ENCODE results near the gene IRAK3. TPM values are rescaled to one million over a fixed set of nuclear protein-coding genes. Genes with fewer than 3 reads are reported as not detected.
A peak's percentile ranks its signal among the peaks of the same experiment; 100 is the strongest.

Gene IRAK3
- total and polyA plus RNA-seq, 2 experiments from 2014 or later = 3.3 to 3.7 TPM

GRCh38 chr12:66275040-66275439 lies 86.0 kb downstream of the IRAK3 start:
- H3K9me2 ChIP-seq (ENCODE audit: insufficient read depth) = no peaks in the 10 kb centered on the region
- no peaks in the 10 kb centered on the region for H3F3A ChIP-seq (ENCODE audit: insufficient read depth)
- no peak overlapping the region for H3K4me3 ChIP-seq
- TF ChIP-seq EZH2 (IDR thresholded peaks at IDR 0.05; ENCODE audit: insufficient read depth, poor library complexity, severe bottlenecking) = no peak
- TF ChIP-seq EZH2phosphoT487 (IDR thresholded peaks at IDR 0.05; ENCODE audit: insufficient read depth, low read depth) = no peak
- WGBS, 2 experiments (ENCODE audit: low coverage in 1 of 2, low lambda C conversion rate in 2 of 2, missing lambda C conversion rate in 2 of 2) = 29 to 38% methylated on average over 2 of the region's 2 CpGs
- no peak for DNase-seq
- peaks cover 5% of the 10 kb centered on the region; the same call in 1 of the 2 replicates for H3K27me3 ChIP-seq (replicated peaks; ENCODE audit: insufficient read depth)
- no peaks in the 10 kb centered on the region for H3K9me3 ChIP-seq (ENCODE audit: low read depth)
- no peak overlapping the region for H2AFZ ChIP-seq
- no peak overlapping the region for H3K4me2 ChIP-seq (ENCODE audit: unreplicated experiment)
- H3K27ac ChIP-seq = no peak overlapping the region
- no peaks in the 10 kb centered on the region for H4K20me1 ChIP-seq (ENCODE audit: insufficient read depth)
- no peaks in the 10 kb centered on the region for H3K36me3 ChIP-seq (ENCODE audit: low read depth)
- H3K79me2 ChIP-seq (ENCODE audit: insufficient read depth) = no peaks in the 10 kb centered on the region
- H3K4me1 ChIP-seq (ENCODE audit: insufficient read depth) = no peaks in the 10 kb centered on the region
- in situ Hi-C loops (cut with MboI) = loop anchor here (10.0 kb wide), 1 partner anchor 140 kb away; no protein-coding TSS in a partner anchor
- no peak overlapping the region for H3K9ac ChIP-seq

- H3K27ac ChIP-seq = no peak overlapping the region
- peaks cover 7% of the 10 kb centered on the region; the same call in 1 of the 2 replicates for H3K27me3 ChIP-seq (replicated peaks; ENCODE audit: insufficient read depth)
- H3K4me2 ChIP-seq (ENCODE audit: unreplicated experiment) = no peak overlapping the region
- no peak overlapping the region for H3K9ac ChIP-seq
- WGBS, 2 experiments (ENCODE audit: low coverage in 1 of 2, low lambda C conversion rate in 2 of 2, missing lambda C conversion rate in 2 of 2) = 24 to 32% methylated on average over 3 of the region's 3 CpGs
- H3K9me2 ChIP-seq (ENCODE audit: insufficient read depth) = no peaks in the 10 kb centered on the region
- H2AFZ ChIP-seq = no peak overlapping the region
- TF ChIP-seq EZH2phosphoT487 (IDR thresholded peaks at IDR 0.05; ENCODE audit: insufficient read depth, low read depth) = no peak
- TF ChIP-seq EZH2 (IDR thresholded peaks at IDR 0.05; ENCODE audit: insufficient read depth, poor library complexity, severe bottlenecking) = no peak
- H3F3A ChIP-seq (ENCODE audit: insufficient read depth) = no peaks in the 10 kb centered on the region
- H3K36me3 ChIP-seq (ENCODE audit: low read depth) = no peaks in the 10 kb centered on the region
- no peaks in the 10 kb centered on the region for H3K9me3 ChIP-seq (ENCODE audit: low read depth)
- DNase-seq = peak; percentile 51
- H4K20me1 ChIP-seq (ENCODE audit: insufficient read depth) = no peaks in the 10 kb centered on the region
- no peaks in the 10 kb centered on the region for H3K79me2 ChIP-seq (ENCODE audit: insufficient read depth)
- no peak overlapping the region for H3K4me3 ChIP-seq
- H3K4me1 ChIP-seq (ENCODE audit: insufficient read depth) = no peaks in the 10 kb centered on the region
- in situ Hi-C loops (cut with MboI) = loop anchor here (10.0 kb wide), 1 partner anchor 136 kb away; no protein-coding TSS in a partner anchor
Measured at GRCh38 chr12:66279123-66279712, 90.2 kb downstream of the IRAK3 start.

- Histone ChIP-seq H3K9me3 (ENCODE audit: low read depth) (no peaks in the 10 kb centered on the region), H3K27ac (no peak overlapping the region), H3K27me3 (replicated peaks; ENCODE audit: insufficient read depth) (peaks cover 5% of the 10 kb centered on the region; the same call in 1 of the 2 replicates), H3F3A (ENCODE audit: insufficient read depth) (no peaks in the 10 kb centered on the region), H3K79me2 (ENCODE audit: insufficient read depth) (no peaks in the 10 kb centered on the region), H2AFZ (no peak overlapping the region), H3K9me2 (ENCODE audit: insufficient read depth) (no peaks in the 10 kb centered on the region), H3K4me3 (no peak overlapping the region), H3K9ac (no peak overlapping the region), H3K4me1 (ENCODE audit: insufficient read depth) (no peaks in the 10 kb centered on the region), H3K36me3 (ENCODE audit: low read depth) (no peaks in the 10 kb centered on the region), H4K20me1 (ENCODE audit: insufficient read depth) (no peaks in the 10 kb centered on the region), H3K4me2 (ENCODE audit: unreplicated experiment) (no peak overlapping the region)
- 64 to 75% methylated on average over 1 of the region's 1 CpG for WGBS, 2 experiments (ENCODE audit: low coverage in 1 of 2, low lambda C conversion rate in 2 of 2, missing lambda C conversion rate in 2 of 2)
- no peak for TF ChIP-seq EZH2phosphoT487 (IDR thresholded peaks at IDR 0.05; ENCODE audit: insufficient read depth, low read depth)
- TF ChIP-seq EZH2 (IDR thresholded peaks at IDR 0.05; ENCODE audit: insufficient read depth, poor library complexity, severe bottlenecking) = no peak
- in situ Hi-C loops (cut with MboI) = no loop called here
- no peak for DNase-seq
Measured at GRCh38 chr12:66280561-66280960, 91.5 kb downstream of the IRAK3 start.

- Histone ChIP-seq H3K27me3 (replicated peaks; ENCODE audit: insufficient read depth) (0 out of 2 replicates have a peak, but pooled peaks cover 2% of the 10 kb centered on the region), H3K4me2 (ENCODE audit: unreplicated experiment) (no peak overlapping the region), H3K4me3 (no peak overlapping the region), H3F3A (ENCODE audit: insufficient read depth) (no peaks in the 10 kb centered on the region), H3K36me3 (ENCODE audit: low read depth) (no peaks in the 10 kb centered on the region), H3K4me1 (ENCODE audit: insufficient read depth) (no peaks in the 10 kb centered on the region), H3K9me3 (ENCODE audit: low read depth) (no peaks in the 10 kb centered on the region), H3K9ac (no peak overlapping the region), H4K20me1 (ENCODE audit: insufficient read depth) (no peaks in the 10 kb centered on the region), H2AFZ (no peak overlapping the region), H3K79me2 (ENCODE audit: insufficient read depth) (no peaks in the 10 kb centered on the region), H3K27ac (no peak overlapping the region), H3K9me2 (ENCODE audit: insufficient read depth) (no peaks in the 10 kb centered on the region)
- 50% methylated on average over 3 of the region's 3 CpGs for WGBS, 2 experiments (ENCODE audit: low coverage in 1 of 2, low lambda C conversion rate in 2 of 2, missing lambda C conversion rate in 2 of 2)
- no peak for DNase-seq
- in situ Hi-C loops (cut with MboI) = no loop called here
- no peak for TF ChIP-seq EZH2 (IDR thresholded peaks at IDR 0.05; ENCODE audit: insufficient read depth, poor library complexity, severe bottlenecking)
- TF ChIP-seq EZH2phosphoT487 (IDR thresholded peaks at IDR 0.05; ENCODE audit: insufficient read depth, low read depth) = no peak
Measured at GRCh38 chr12:66282244-66282643, 93.2 kb downstream of the IRAK3 start.

Measured in GM23248 (cell line).